A549 treated with Hydrocortisone at 1 μM for 4 hours (cell line): ENCODE measurements around the gene KEL. TPM values are rescaled to one million over a fixed set of nuclear protein-coding genes. Genes with fewer than 3 reads are reported as not detected.

ENCODE experiments used
- total RNA-seq: library from RNA; stranded (reverse); fragments of 200-300 nt; extraction: Qiagen RNA extraction; gene quantifications from 5 replicates; pipeline ENCODE4 v1.2.3, GENCODE V29; 2022

Gene KEL
- 0.33 TPM in 1 of 5 replicates, not detected in the others for total RNA-seq

DNA sequence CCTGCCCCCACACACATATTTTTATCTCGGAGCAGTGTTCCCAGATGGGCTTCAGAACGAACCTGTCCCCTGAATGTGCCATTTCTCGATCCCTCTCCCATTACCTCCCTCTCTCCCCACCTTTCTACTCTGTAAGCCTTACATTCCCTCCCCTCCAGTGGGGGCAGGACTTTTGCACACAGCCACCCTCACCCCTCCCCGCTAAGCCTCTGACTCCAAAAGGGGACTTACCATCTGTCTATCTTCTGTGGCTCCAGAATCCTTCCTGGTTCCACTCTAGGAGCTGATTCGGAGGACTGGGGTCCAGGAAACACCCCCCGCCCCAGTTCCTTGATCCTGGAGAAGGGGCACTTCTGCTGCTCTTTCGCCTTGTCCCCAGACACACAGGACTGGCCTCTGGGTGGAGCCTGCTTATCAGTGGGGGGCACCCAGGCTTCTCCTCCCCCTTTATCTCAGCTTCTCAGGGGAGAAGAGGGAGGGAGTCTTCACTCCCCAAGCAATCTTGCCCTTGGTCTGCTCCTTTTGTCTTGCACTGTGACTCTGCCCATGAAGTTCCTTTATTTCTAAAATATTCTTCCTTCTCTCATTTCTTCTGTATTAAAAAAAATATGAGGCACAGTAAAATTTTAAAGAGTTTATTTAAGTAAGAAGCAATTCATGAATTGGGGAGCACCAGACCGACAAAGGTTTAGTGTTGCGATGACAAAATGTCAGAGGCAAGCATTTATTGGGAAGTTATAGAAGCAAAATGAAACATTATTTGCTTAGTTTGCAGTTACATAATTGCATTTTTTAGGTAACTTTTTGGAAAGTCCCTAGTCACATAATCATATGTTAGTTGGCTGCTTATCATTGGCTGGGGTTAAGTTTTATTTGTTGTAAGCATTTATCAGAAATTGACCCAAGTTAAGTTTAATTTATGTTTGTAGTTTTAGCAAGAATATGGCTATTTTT, at the start of gene KEL:
Gene KEL (minus strand): TSS at position 391 of the 954 bp plus-strand sequence. CDS start 157 bp downstream, at position 234.

GRCh38 chr7:142939226-142939910, 22.8 kb downstream of the KEL start, which contains the start of gene LLCFC1:
Gene LLCFC1, plus strand, starts transcription at chr7:142939484. Its CDS starts 138 bp downstream, at chr7:142939622.

GRCh38 chr7:142933624-142934023, 28.5 kb downstream of the KEL start, which contains the start of gene TRPV5:
Gene TRPV5, minus strand, starts transcription at chr7:142933746. Its CDS starts 287 bp downstream, at chr7:142933459.

Other genes with a start within 250 kb of the KEL start
- not detected in 5 replicates for gene PRSS1, start 212.9 kb downstream of the KEL start, total RNA-seq
- gene PRSS2, start 191.4 kb downstream of the KEL start, total RNA-seq = not detected in 5 replicates
- gene EPHB6, start 107.3 kb downstream of the KEL start, total RNA-seq = 0.36 to 0.96 TPM (median 0.59 TPM) in 5 replicates
- not detected in 5 replicates for gene TRPV6, start 76.6 kb downstream of the KEL start, total RNA-seq
- not detected in 5 replicates for gene TRPV5, start 28.6 kb downstream of the KEL start, total RNA-seq
- gene LLCFC1, start 22.9 kb downstream of the KEL start, total RNA-seq = not detected in 5 replicates
- not detected in 5 replicates for gene OR9A2, start 64.8 kb upstream of the KEL start, total RNA-seq
- not detected in 5 replicates for gene OR6V1, start 90.0 kb upstream of the KEL start, total RNA-seq
- gene PIP, start 169.7 kb upstream of the KEL start, total RNA-seq = 0.35 to 0.64 TPM in 2 of 5 replicates, not detected in the others
- gene TAS2R39, start 221.1 kb upstream of the KEL start, total RNA-seq = not detected in 5 replicates